Large intestine (tissue), 3 donors: Measurements from ENCODE around the gene S100PBP. TPM values are rescaled to one million over a fixed set of nuclear protein-coding genes. Genes with fewer than 3 reads are reported as not detected.

ENCODE experiments used
- DNase-seq, 2 donors: peaks; one replicate each; pipeline versions ENCODE4 v3.0.0 to v3.0.0-alpha.2; 2013
- H3K27ac ChIP-seq: one replicate; pipeline ENCODE4 v1.5.1; 2013; ENCODE audit warnings: low read length
- H3K27me3 ChIP-seq: 2 replicates; pipeline ENCODE4 v1.6.1; 2013; ENCODE audit warnings: low read length; ENCODE audit not compliant: control insufficient read depth, insufficient read depth
- H3K36me3 ChIP-seq: 2 replicates; pipeline ENCODE4 v1.6.1; 2013; ENCODE audit warnings: low read length; ENCODE audit not compliant: control insufficient read depth, insufficient read depth
- H3K4me1 ChIP-seq: one replicate; pipeline ENCODE4 v1.6.1; 2013; ENCODE audit warnings: low read length; ENCODE audit not compliant: control insufficient read depth, insufficient read depth
- H3K4me3 ChIP-seq: one replicate; pipeline ENCODE4 v1.5.1; 2013; ENCODE audit warnings: low read length
- H3K9me3 ChIP-seq: one replicate; pipeline ENCODE4 v1.6.1; 2013; ENCODE audit warnings: mild to moderate bottlenecking, low read depth, low read length, moderate library complexity; ENCODE audit not compliant: control insufficient read depth
- WGBS: methylation state at CpG from one replicate; pipeline ENCODE4 v1.1.5; 2013; ENCODE audit warnings: low lambda C conversion rate; ENCODE audit not compliant: insufficient coverage; 5-methylcytosine and 5-hydroxymethylcytosine counted together
- polyA plus RNA-seq: library from polyadenylated mRNA; unstranded; fragments of 120-200 nt; gene quantifications from one replicate; pipeline ENCODE4 v1.2.1, GENCODE V29; 2013

The S100PBP gene
- polyA plus RNA-seq, 1 donor, result 27.5 TPM

DNA sequence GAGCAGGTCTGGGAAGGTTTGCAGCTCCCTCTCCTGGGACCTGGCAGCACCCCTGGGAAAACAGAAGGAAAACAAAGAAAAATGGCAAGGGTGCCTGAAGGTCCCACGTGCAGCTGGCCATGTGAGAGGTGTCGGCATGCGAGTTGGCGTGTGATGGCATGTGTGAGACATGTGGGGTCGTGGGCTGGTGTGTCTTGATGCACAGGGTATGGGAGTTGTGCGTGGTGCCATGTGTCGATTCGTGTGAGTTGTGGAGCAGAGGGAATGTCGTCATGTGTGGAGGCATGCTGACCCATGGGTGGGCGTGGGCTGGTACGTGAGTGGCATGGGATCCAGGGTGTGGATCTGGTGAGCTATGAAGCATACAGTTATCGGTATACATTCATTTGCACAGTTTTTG is 70.2 kb downstream of the S100PBP start:
- H3K4me3 ChIP-seq, result no peak overlapping the region
- peaks cover 68% of the 10 kb centered on the region for H3K27me3 ChIP-seq
- peaks cover 4% of the 10 kb centered on the region for H3K4me1 ChIP-seq
- WGBS, result no CpG with 5 or more reads among the region's 12 CpGs
- H3K9me3 ChIP-seq, result peaks cover 1% of the 10 kb centered on the region
- no peak overlapping the region for H3K27ac ChIP-seq
- no peaks in the 10 kb centered on the region for H3K36me3 ChIP-seq
- DNase-seq, result no peak

DNA sequence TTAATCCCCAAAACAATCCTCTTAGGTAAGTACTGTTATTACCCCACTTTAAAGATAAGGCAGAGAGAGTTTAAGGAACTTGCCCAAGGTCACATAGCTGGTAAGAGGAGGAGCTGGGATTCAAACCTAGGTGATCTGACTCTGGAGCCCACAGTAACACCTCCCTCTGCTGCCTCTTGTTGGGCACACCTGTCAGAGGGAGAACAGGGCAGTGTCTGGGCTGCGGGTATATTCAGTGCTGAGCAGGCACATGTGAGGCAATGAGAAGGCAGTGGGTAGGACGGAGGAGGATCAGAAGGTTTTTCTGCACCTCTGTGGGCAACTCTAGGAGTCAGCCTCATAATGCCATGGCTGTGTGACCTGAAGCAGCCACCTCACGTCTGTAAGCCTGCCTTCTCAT is 70.7 kb downstream of the S100PBP start:
- Histone ChIP-seq H3K27me3 (peaks cover 70% of the 10 kb centered on the region), H3K9me3 (peaks cover 3% of the 10 kb centered on the region), H3K4me3 (no peak overlapping the region), H3K4me1 (peaks cover 6% of the 10 kb centered on the region), H3K27ac (no peak overlapping the region), H3K36me3 (no peaks in the 10 kb centered on the region)
- WGBS, result 60% methylated on average over 1 of the region's 3 CpGs
- DNase-seq, result no peak

DNA sequence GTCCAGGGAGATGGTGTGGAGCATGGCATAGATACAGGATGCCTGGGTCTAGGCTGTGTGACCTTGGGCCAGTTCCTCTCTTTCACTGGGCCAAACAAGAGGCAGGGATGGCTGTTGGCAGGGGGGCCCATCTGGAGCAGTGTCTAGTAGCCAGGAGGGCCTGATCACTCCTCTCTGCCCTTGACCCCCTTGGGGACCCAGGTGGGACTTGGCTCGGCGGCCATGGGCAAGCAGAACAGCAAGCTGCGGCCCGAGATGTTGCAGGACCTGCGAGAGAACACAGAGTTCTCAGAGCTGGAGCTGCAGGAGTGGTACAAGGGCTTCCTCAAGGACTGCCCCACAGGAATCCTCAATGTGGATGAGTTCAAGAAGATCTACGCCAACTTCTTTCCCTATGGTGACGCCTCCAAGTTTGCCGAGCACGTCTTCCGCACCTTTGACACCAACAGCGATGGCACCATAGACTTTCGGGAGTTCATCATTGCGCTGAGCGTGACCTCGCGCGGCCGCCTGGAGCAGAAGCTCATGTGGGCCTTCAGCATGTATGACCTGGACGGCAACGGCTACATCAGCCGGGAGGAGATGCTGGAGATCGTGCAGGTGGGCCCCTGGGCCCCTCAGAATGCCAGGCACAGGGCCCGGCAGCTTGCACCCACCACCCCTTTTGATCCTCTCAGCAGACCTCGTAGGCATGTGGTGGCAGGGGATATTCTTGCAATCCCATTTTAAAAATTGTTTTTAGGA is 71.4 kb downstream of the S100PBP start:
- WGBS, result no CpG with 5 or more reads among the region's 24 CpGs
- DNase-seq, result no peak
- peaks cover 10% of the 10 kb centered on the region for H3K4me1 ChIP-seq
- no peaks in the 10 kb centered on the region for H3K36me3 ChIP-seq
- H3K4me3 ChIP-seq, result no peak overlapping the region
- H3K27me3 ChIP-seq, result peaks cover 68% of the 10 kb centered on the region
- H3K9me3 ChIP-seq, result peaks cover 3% of the 10 kb centered on the region
- H3K27ac ChIP-seq, result no peak overlapping the region

DNA sequence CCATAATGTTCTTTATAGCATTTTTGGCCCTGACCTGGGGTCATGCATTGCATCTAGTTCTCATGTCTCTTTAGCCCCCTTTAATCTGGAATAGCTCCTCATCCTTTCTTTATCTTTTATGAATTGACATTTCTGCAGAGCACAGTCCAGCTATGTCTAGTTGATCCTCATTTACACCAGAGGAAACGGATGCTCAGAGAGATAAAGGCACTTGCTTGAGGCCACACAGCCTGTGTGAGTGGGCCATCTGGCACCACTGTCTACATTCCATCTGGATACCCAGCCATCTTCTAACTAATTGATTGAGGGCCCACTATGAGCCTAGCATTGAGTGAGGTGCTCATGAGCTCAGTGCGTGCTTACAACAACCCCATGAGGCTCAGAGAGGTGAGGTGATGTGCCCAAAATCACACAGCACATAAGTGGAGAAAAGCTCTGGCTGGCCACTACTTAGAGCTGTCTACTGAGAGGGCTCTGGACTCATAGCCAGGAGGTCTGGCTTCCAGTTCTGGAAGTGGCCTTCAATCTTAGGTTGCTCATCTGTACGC is 72.4 kb downstream of the S100PBP start:
- Histone ChIP-seq H3K27ac (no peak overlapping the region), H3K9me3 (peaks cover 3% of the 10 kb centered on the region), H3K36me3 (no peaks in the 10 kb centered on the region), H3K4me1 (peaks cover 11% of the 10 kb centered on the region), H3K4me3 (no peak overlapping the region), H3K27me3 (peaks cover 60% of the 10 kb centered on the region)
- DNase-seq, result no peak
- no CpG with 5 or more reads among the region's 3 CpGs for WGBS

DNA sequence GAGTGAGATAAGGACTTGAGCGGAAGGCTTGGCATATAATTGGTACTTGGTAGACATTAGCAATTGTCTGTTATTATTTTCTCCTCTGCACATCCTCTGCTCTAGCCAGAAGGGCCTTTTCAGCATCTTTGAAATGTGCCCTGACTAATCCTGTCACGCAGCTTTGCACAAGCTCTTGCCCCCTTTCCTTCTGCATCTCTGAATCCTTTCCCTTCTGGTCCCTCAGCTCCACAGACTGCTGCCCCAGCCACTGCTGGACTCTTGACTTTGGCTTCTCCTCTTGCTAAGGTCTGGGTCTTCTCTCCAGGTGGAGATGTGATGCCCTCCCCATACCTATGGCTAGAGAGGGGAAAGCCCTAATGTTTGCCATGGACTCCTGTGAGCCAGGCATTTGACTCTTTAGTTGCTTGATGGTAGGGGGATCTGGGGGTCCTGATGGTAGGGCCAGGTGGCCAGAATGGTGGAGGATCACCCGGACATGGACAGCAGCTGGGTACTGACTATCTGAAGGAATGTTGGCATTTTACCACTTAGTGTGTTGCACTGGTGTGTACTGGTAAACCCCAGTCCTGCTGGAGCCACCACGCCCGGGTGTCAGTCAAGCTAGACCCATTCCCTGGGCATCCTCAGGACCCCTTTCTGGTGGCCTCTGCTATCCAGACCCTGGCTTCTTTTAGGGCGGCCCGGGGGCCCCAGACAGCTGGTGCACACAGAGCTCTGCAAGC is 73.2 kb downstream of the S100PBP start:
- H3K9me3 ChIP-seq, result peaks cover 3% of the 10 kb centered on the region
- H3K36me3 ChIP-seq, result no peaks in the 10 kb centered on the region
- H3K4me3 ChIP-seq, result no peak overlapping the region
- H3K4me1 ChIP-seq, result peaks cover 11% of the 10 kb centered on the region
- no peak overlapping the region for H3K27ac ChIP-seq
- DNase-seq, result no peak
- WGBS, result no CpG with 5 or more reads among the region's 7 CpGs
- H3K27me3 ChIP-seq, result peaks cover 51% of the 10 kb centered on the region

DNA sequence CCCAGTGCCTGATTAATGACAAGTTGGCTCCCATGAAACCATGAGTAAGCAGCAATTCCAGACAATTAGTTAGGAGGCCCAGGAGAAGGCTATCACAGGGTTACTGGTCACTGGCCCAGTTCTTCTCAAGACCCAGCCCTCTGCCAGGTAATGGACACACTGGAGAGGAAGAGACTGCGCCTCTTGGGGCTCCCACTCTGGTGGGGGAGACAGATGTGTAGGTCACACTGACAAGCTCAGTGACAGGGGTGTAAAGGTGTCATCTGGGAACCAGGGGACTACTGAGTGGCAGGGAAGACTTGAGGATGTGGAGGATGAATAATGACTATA is 73.8 kb downstream of the S100PBP start:
- Histone ChIP-seq H3K27me3 (peaks cover 46% of the 10 kb centered on the region), H3K36me3 (no peaks in the 10 kb centered on the region), H3K27ac (no peak overlapping the region), H3K4me3 (no peak overlapping the region), H3K4me1 (peaks cover 11% of the 10 kb centered on the region), H3K9me3 (peaks cover 3% of the 10 kb centered on the region)
- no CpG with 5 or more reads among the region's 1 CpG for WGBS
- DNase-seq, result no peak

DNA sequence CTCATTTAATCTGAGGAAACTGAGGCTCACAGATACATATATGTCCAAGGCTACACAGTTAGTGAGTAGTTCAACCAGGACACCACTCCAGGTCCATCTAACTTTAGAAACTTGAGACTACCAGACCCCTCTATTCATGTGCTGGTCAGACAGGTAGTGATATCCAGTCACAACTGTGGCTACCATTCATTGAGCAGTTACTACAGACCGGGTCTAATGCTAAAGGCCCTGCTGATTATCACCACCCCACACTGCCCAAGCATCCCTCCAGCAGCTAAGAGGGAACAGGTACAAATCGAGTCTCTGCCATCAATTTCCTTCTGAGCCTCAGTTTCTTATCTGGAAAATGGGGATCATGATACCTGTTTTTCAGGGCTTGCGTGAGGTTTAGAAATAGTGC is 74.2 kb downstream of the S100PBP start:
- Histone ChIP-seq H3K27ac (no peak overlapping the region), H3K9me3 (peaks cover 3% of the 10 kb centered on the region), H3K36me3 (no peaks in the 10 kb centered on the region), H3K27me3 (peaks cover 43% of the 10 kb centered on the region), H3K4me1 (peaks cover 11% of the 10 kb centered on the region), H3K4me3 (no peak overlapping the region)
- WGBS, result no CpG with 5 or more reads among the region's 3 CpGs
- DNase-seq, result no peak

DNA sequence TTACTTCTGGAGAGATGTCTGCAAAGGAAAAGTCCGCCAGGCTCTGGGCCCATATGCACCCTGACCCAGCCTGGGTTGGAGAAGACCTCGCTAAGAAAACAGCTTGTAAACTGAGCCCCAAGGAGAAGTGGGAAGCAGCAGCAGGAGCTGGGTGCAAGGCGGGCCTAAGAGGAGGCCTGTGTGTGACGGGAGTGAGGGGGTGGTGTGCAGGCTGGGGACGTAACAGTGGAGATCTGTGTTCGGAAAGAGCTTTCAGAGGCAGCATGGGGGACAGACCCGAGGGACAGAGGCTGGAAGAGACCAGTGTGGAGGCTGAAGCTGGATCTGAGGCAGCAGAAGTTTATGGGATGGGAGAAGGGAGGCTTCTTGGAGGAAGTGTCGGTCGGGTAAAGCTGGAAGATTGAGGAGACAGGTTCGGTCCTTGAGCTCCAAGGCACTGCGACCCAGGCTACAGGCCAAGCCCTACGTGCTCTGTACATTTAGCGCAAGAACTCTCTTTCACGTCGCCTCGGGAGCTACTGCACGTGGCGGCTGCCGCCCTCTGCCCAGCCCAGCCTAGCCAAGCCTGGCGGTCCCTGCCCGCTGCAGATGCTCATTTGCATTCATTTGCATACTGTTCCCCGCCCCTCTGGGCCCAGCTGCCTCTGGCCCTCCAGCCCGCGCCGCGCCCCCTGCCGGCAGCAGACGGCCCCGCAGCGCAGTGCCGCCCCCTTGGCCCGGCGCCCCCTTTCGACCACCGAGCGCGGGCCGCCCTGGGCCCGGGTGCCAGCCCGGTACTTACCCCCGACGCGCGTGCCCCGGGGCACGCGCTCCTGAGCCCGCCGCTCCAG is 75.1 kb downstream of the S100PBP start:
- peaks cover 11% of the 10 kb centered on the region for H3K4me1 ChIP-seq
- no peaks in the 10 kb centered on the region for H3K36me3 ChIP-seq
- DNase-seq, result peak in 1 of 2 donors; percentile 31
- H3K27me3 ChIP-seq, result peaks cover 34% of the 10 kb centered on the region
- no CpG with 5 or more reads among the region's 49 CpGs for WGBS
- no peak overlapping the region for H3K27ac ChIP-seq
- peak overlapping the region; percentile 44 for H3K4me3 ChIP-seq
- H3K9me3 ChIP-seq, result peaks cover 3% of the 10 kb centered on the region

DNA sequence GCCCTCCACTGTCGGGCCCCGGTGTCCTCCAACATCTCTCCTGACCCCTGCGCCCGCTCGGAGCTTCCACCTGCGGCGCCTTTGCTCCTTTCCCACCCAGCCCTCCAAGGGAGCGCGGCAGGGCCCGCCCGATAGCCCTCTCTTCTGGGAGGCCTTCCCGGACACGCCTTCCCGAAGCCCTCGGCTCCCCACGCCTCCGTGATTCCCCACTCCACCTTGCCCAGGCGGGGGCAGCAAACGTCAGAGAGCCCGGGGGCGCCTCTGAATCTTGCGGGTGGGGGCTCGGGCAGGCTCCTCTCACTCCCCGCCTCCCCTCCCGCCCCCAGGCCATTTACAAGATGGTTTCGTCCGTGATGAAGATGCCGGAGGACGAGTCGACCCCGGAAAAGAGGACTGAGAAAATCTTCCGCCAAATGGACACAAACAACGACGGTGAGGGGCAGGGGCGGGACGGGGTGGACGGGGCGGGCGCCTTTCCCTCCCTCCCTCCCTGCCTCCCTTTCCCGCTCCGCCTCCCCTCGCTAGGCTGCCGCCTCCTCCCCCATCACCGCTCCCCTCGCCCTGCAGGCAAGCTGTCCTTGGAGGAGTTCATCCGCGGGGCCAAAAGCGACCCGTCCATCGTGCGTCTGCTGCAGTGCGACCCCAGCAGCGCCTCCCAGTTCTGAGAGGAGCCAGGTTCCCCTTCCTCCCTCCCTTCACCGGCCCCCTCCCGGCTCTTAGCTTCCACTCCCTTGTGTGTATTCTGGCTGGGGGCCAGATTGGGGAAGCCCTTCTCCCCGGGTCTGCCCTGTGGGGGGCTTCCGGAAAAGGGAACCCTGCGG is 76.0 kb downstream of the S100PBP start:
- Histone ChIP-seq H3K27ac (no peak overlapping the region), H3K36me3 (no peaks in the 10 kb centered on the region), H3K27me3 (peaks cover 28% of the 10 kb centered on the region), H3K4me1 (peaks cover 11% of the 10 kb centered on the region), H3K9me3 (peaks cover 3% of the 10 kb centered on the region), H3K4me3 (peak overlapping the region; percentile 44)
- no CpG with 5 or more reads among the region's 58 CpGs for WGBS
- DNase-seq, result peak; percentile 20 to 60
